GM12872 (cell line): ENCODE measurements around the gene CLIP3.

Experiments
- TF ChIP-seq, protein P1 (sequence below): IDR thresholded peaks from 3 replicates; pipeline ENCODE4 v1.5.1; 2011; ENCODE audit warnings: low read depth, mild to moderate bottlenecking, low read length, moderate library complexity; ENCODE audit not compliant: insufficient read depth

CLIP3 gene

GRCh38 chr19:36009633-36010379 is 22.9 kb downstream of the CLIP3 start:
- TF ChIP-seq, protein P1, sequence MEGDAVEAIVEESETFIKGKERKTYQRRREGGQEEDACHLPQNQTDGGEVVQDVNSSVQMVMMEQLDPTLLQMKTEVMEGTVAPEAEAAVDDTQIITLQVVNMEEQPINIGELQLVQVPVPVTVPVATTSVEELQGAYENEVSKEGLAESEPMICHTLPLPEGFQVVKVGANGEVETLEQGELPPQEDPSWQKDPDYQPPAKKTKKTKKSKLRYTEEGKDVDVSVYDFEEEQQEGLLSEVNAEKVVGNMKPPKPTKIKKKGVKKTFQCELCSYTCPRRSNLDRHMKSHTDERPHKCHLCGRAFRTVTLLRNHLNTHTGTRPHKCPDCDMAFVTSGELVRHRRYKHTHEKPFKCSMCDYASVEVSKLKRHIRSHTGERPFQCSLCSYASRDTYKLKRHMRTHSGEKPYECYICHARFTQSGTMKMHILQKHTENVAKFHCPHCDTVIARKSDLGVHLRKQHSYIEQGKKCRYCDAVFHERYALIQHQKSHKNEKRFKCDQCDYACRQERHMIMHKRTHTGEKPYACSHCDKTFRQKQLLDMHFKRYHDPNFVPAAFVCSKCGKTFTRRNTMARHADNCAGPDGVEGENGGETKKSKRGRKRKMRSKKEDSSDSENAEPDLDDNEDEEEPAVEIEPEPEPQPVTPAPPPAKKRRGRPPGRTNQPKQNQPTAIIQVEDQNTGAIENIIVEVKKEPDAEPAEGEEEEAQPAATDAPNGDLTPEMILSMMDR, result no peak

DNA sequence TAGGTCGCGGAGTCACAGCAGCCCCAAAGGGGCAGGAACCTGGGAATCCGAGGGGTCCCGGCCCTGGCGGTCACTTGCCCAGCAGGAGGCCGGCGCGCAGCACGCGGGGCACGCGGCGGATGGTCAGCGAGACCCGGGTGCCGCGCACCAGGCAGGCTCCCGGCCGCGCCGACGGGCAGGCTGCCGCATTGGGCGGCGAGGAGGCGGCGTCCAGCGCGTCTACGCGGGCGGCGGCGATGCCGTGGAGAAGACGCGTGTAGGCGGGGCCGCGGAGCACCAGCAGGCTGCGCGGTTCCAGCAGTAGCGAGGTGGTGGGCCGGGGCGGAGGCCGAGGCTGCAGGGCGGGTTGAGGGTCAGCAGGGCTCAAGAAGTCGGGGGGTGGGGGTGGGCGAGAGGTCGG is 23.5 kb downstream of the CLIP3 start:
- TF ChIP-seq, protein P1, result no peak

- TF ChIP-seq, protein P1, result no peak
Measured at GRCh38 chr19:36008336-36008978, 24.2 kb downstream of the CLIP3 start, which contains the start of gene SYNE4. TSS of gene SYNE4 (minus strand) at chr19:36008813. CDS start at chr19:36008681, 132 bp downstream.

DNA sequence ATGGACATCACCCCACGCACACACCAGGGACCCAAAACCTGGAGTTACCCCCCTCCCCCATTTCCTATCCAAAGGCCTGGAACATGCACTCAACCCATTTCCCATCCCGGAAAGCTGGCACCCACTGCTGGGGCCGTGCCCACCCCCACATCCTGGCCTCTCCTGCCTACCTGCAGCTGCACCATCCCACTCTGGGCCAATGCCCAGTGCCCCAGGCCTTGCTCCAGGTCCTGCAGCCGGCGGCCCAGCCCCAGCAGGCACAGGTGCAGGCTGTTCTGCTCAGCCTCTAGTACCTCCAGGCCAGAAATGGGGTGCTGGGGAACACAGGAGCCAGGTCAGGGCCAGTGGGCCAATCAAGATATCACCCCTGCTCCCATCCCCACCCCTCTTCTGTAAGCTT is 25.7 kb downstream of the CLIP3 start:
- TF ChIP-seq, protein P1, result no peak

GRCh38 chr19:36003284-36003683 is 29.4 kb downstream of the CLIP3 start:
- TF ChIP-seq, protein P1, result no peak

DNA sequence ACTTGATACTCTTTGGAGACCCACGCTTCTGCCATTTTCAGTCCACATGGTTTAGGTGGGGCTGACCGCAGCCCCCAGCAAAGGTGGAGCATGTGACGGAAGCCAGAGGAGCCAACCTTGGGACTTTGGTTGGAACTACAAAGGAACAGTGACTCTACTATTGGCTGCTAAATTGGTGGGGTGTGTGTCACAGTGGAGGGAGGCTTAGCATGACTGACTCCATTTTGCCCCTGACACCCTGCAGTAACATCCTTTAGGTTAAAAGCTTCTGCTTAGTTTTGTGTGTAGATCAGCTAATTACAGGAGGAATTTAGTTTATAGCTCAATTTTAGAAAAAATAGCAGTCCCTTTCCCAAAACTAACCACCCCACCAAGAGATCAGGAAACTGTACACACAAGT is 31.1 kb downstream of the CLIP3 start:
- TF ChIP-seq, protein P1, result no peak

- TF ChIP-seq, protein P1, result no peak
Measured at GRCh38 chr19:35996777-35997176, 35.9 kb downstream of the CLIP3 start.
